ENCODE measurements around the gene ARF1.

Gene ARF1

GRCh38 chr1:228088586-228089498 is 6.3 kb downstream of the ARF1 start:
- DNase-seq (ENCODE audit: low read depth) = peak; percentile 46
- H3K4me3 ChIP-seq (replicated peaks; ENCODE audit: low read depth, low read length) = no peak overlapping the region
- TF ChIP-seq CTCF (IDR thresholded peaks at IDR 0.05; ENCODE audit: low read length, missing control alignments) = no peak

GRCh38 chr1:228089519-228090380 is 7.2 kb downstream of the ARF1 start:
- H3K4me3 ChIP-seq (replicated peaks; ENCODE audit: low read depth, low read length) = no peak overlapping the region
- DNase-seq (ENCODE audit: low read depth) = no peak
- TF ChIP-seq CTCF (IDR thresholded peaks at IDR 0.05; ENCODE audit: low read length, missing control alignments) = no peak

- peak; percentile 33 for DNase-seq (ENCODE audit: low read depth)
- TF ChIP-seq CTCF (IDR thresholded peaks at IDR 0.05; ENCODE audit: low read length, missing control alignments) = no peak
- H3K4me3 ChIP-seq (replicated peaks; ENCODE audit: low read depth, low read length) = no peak overlapping the region
Measured at GRCh38 chr1:228090613-228091081, 8.1 kb downstream of the ARF1 start.

- no peak for TF ChIP-seq CTCF (IDR thresholded peaks at IDR 0.05; ENCODE audit: low read length, missing control alignments)
- no peak overlapping the region for H3K4me3 ChIP-seq (replicated peaks; ENCODE audit: low read depth, low read length)
- DNase-seq (ENCODE audit: low read depth) = no peak
Measured at GRCh38 chr1:228091084-228091483, 8.6 kb downstream of the ARF1 start.

GRCh38 chr1:228092342-228093049 is 10.0 kb downstream of the ARF1 start:
- TF ChIP-seq CTCF (IDR thresholded peaks at IDR 0.05; ENCODE audit: low read length, missing control alignments) = no peak
- H3K4me3 ChIP-seq (replicated peaks; ENCODE audit: low read depth, low read length) = no peak overlapping the region
- DNase-seq (ENCODE audit: low read depth) = no peak

GRCh38 chr1:228093050-228093906 is 10.8 kb downstream of the ARF1 start:
- no peak for TF ChIP-seq CTCF (IDR thresholded peaks at IDR 0.05; ENCODE audit: low read length, missing control alignments)
- no peak overlapping the region for H3K4me3 ChIP-seq (replicated peaks; ENCODE audit: low read depth, low read length)
- no peak for DNase-seq (ENCODE audit: low read depth)

Measured in fibroblast of pulmonary artery (primary cell).